GM18502 (cell line): ENCODE data around the gene RNF223.
A peak's percentile ranks its signal among the peaks of the same experiment; 100 is the strongest.
"Not testable (repeated sequence)": the region's sequence is repeated elsewhere in the genome, so short reads cannot be mapped to it uniquely, and the experiment has no call there.

Experiments used
- ATAC-seq: cut with Tn5 transposase; IDR thresholded peaks from one replicate; pipeline ENCODE4 v1.9.1; 2021; ENCODE audit warnings: mild to moderate bottlenecking; ENCODE audit not compliant: unreplicated experiment, poor library complexity

RNF223 gene

GRCh38 chr1:1074631-1075147, 583 bp upstream of the RNF223 start:
- ATAC-seq = no peak

- no peak for ATAC-seq
Observed at GRCh38 chr1:1072849-1073742, 1.0 kb downstream of the RNF223 start.

- ATAC-seq = no peak
Observed at GRCh38 chr1:1072299-1072848, 1.7 kb downstream of the RNF223 start.

GRCh38 chr1:1071486-1072298, 2.4 kb downstream of the RNF223 start:
- ATAC-seq = no peak

- ATAC-seq = peak; percentile 8
Observed at GRCh38 chr1:1069711-1070676, 4.1 kb downstream of the RNF223 start.

- ATAC-seq = peak; percentile 61
Observed at GRCh38 chr1:1069056-1069710, 4.9 kb downstream of the RNF223 start.

GRCh38 chr1:1068517-1069055, 5.5 kb downstream of the RNF223 start:
- ATAC-seq = no peak

- ATAC-seq = no peak
Observed at GRCh38 chr1:1067860-1068516, 6.1 kb downstream of the RNF223 start.

GRCh38 chr1:1067284-1067859, 6.7 kb downstream of the RNF223 start:
- ATAC-seq = no peak

GRCh38 chr1:1066403-1067283, 7.5 kb downstream of the RNF223 start:
- no peak for ATAC-seq

GRCh38 chr1:1065940-1066304, 8.2 kb downstream of the RNF223 start:
- not testable (repeated sequence) for ATAC-seq

- ATAC-seq = no peak
Observed at GRCh38 chr1:1065265-1065939, 8.7 kb downstream of the RNF223 start.

GRCh38 chr1:1063945-1064831, 9.9 kb downstream of the RNF223 start:
- peak; percentile 53 for ATAC-seq

GRCh38 chr1:1063261-1063944, 10.7 kb downstream of the RNF223 start:
- ATAC-seq = no peak
